Measurements from ENCODE around the gene PODNL1. TPM values are rescaled to one million over a fixed set of nuclear protein-coding genes. Genes with fewer than 3 reads are reported as not detected.

The PODNL1 gene
- total RNA-seq, 6 experiments from 2014 or later, result 0.19 to 0.33 TPM; not detected in 4

DNA sequence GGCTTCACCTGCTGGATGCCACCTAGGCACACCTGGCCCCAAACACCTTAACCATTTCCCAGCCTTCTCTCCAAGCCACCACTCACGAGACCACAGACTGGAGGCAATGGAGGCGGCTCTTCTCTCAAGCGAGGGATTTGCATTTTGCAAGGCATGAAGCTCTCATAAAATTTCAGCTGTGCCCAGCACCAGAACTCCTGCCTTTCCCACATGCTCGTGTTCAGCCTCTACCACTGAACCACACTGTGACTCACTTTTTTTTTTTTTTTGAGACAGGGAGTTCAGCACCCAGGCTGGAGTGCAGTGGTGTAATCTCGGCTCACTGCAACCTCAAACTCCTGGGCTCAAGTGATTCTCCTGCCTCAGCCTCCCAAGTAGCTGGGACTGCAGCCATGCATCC lies 50.7 kb downstream of the PODNL1 start:
- no peak for ATAC-seq

DNA sequence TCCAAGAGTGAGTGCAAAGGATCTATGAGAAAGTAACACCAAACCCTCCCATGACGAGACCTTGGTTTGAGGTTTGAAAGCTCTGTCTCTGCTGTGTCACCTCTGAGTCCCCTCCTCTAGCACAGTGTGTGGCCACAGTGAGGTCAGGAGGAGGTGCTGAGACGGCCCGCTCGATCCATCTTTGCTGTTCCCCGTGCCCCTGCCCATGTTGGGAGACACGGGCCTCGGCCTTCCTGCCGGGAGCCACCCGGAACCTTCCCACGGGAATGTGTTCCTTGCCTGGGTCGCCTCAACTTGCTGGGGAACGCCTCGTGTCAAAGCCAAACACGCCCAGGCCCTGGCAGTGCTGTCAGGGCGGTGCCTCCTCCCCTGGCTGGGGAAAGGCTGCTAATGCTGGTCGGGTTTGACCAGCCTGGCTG lies 51.2 kb downstream of the PODNL1 start:
- no peak overlapping the region for H3K27ac ChIP-seq

More for the DNA sequence above, 50.7 kb downstream of the PODNL1 start:
- H3K36me3 ChIP-seq, result no peaks in the 10 kb centered on the region
- H3K4me1 ChIP-seq, result no peaks in the 10 kb centered on the region
- 66% methylated on average over 5 of the region's 5 CpGs for WGBS (ENCODE audit: insufficient coverage, low coverage, low lambda C conversion rate, missing lambda C conversion rate)
- intact Hi-C loops (cut with DNase I), result loop anchor here (10.0 kb wide), 2 partner anchors 157 to 167 kb away; no protein-coding TSS in a partner anchor
- no peaks in the 10 kb centered on the region for H3K27me3 ChIP-seq
- H3K27ac ChIP-seq, result no peak overlapping the region
- TF ChIP-seq POLR2A (IDR thresholded peaks at IDR 0.05), result no peak
- TF ChIP-seq, protein P1, sequence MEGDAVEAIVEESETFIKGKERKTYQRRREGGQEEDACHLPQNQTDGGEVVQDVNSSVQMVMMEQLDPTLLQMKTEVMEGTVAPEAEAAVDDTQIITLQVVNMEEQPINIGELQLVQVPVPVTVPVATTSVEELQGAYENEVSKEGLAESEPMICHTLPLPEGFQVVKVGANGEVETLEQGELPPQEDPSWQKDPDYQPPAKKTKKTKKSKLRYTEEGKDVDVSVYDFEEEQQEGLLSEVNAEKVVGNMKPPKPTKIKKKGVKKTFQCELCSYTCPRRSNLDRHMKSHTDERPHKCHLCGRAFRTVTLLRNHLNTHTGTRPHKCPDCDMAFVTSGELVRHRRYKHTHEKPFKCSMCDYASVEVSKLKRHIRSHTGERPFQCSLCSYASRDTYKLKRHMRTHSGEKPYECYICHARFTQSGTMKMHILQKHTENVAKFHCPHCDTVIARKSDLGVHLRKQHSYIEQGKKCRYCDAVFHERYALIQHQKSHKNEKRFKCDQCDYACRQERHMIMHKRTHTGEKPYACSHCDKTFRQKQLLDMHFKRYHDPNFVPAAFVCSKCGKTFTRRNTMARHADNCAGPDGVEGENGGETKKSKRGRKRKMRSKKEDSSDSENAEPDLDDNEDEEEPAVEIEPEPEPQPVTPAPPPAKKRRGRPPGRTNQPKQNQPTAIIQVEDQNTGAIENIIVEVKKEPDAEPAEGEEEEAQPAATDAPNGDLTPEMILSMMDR (IDR thresholded peaks at IDR 0.05), result no peak
- no peak overlapping the region for H3K4me3 ChIP-seq
- no peak for DNase-seq
- H3K9me3 ChIP-seq, result no peaks in the 10 kb centered on the region

GRCh38 chr19:13885826-13886365 lies 52.3 kb downstream of the PODNL1 start:
- no peaks in the 10 kb centered on the region for H3K27me3 ChIP-seq
- H3K4me3 ChIP-seq, result no peak overlapping the region
- H3K36me3 ChIP-seq, result no peaks in the 10 kb centered on the region
- no peaks in the 10 kb centered on the region for H3K4me1 ChIP-seq
- ATAC-seq (no peak), DNase-seq (no peak)
- WGBS (ENCODE audit: insufficient coverage, low coverage, low lambda C conversion rate, missing lambda C conversion rate), result 75% methylated on average over 11 of the region's 20 CpGs
- TF ChIP-seq, protein P1 (IDR thresholded peaks at IDR 0.05), result no peak
- TF ChIP-seq POLR2A (IDR thresholded peaks at IDR 0.05), result no peak
- intact Hi-C loops (cut with DNase I), result loop anchor here (10.0 kb wide), 2 partner anchors 159 to 169 kb away; no protein-coding TSS in a partner anchor
- H3K27ac ChIP-seq, result no peak overlapping the region
- H3K9me3 ChIP-seq, result no peaks in the 10 kb centered on the region

More for the DNA sequence above, 51.2 kb downstream of the PODNL1 start:
- peak in 3 of 4 donors; percentile 3 to 53 (median 8) for ATAC-seq
- Histone ChIP-seq H3K36me3 (no peaks in the 10 kb centered on the region), H3K9me3 (no peaks in the 10 kb centered on the region), H3K27me3 (no peaks in the 10 kb centered on the region), H3K4me3 (no peak overlapping the region), H3K4me1 (no peaks in the 10 kb centered on the region)
- intact Hi-C loops (cut with DNase I), result loop anchor here (10.0 kb wide), 2 partner anchors 158 to 168 kb away; no protein-coding TSS in a partner anchor
- WGBS (ENCODE audit: insufficient coverage, low coverage, low lambda C conversion rate, missing lambda C conversion rate), result 80% methylated on average over 1 of the region's 16 CpGs
- DNase-seq, result no peak
- TF ChIP-seq, protein P1 (IDR thresholded peaks at IDR 0.05), result no peak
- no peak for TF ChIP-seq POLR2A (IDR thresholded peaks at IDR 0.05)

DNA sequence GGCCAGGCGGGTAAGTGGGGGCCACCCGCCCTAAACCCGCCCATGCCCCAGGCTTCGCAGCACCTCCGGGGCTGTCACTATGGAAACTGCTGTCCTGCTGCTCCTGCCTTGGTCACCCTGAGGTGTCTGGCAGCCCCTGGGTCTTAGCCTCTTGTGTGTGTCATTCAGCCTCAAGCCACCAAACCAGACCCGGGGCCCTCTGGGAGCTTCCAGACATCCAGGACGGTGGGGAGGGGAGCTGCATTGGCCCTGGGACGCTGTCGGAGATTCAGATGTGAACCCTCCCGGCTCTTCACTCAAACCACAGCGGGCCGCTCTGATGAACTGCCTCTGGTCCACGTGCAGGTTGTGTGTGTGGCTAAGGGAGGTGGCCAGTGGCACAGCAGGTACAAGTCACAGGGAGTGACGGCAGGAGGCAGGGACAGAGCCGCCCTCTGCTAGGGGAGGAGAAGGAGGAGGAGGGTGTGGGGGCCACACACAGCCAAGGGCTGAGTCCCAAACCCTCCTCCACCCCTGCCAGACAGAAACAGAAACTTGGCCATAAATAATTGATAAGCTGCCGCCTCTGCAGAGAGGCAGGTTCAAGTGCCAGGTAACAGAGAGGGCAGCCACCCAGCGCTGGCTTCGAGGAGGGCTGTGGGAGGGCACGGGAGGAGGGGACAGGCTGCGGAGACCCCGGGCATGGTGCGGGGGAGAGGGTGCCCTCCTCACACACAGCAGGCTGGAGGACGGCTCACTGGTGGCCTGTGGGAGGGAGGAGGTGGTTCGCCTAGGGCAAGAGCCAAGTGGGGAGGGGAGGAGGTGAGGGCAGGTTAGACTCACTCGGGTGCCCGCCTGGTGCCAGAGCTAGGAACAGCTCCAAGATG lies 53.3 kb downstream of the PODNL1 start:
- no peak overlapping the region for H3K4me3 ChIP-seq
- intact Hi-C loops (cut with DNase I), result loop anchor here (10.0 kb wide), 2 partner anchors 160 to 170 kb away; no protein-coding TSS in a partner anchor
- TF ChIP-seq, protein P1 (IDR thresholded peaks at IDR 0.05), result no peak
- TF ChIP-seq POLR2A (IDR thresholded peaks at IDR 0.05), result no peak
- H3K27me3 ChIP-seq, result no peaks in the 10 kb centered on the region
- H3K36me3 ChIP-seq, result no peaks in the 10 kb centered on the region
- H3K27ac ChIP-seq, result no peak overlapping the region
- DNase-seq (peak in 2 of 3 donors; percentile 59 to 87), ATAC-seq (peak in 3 of 4 donors; percentile 22 to 52 (median 25))
- H3K9me3 ChIP-seq, result no peaks in the 10 kb centered on the region
- WGBS (ENCODE audit: insufficient coverage, low coverage, low lambda C conversion rate, missing lambda C conversion rate), result 38% methylated on average over 5 of the region's 26 CpGs
- H3K4me1 ChIP-seq, result peaks cover 0 to 5% (median 3%) of the 10 kb centered on the region in 4 donors

Data from right lobe of liver (tissue), 6 donors.